Upper lobe of left lung (tissue), 4 donors: ENCODE results near the gene MCAM.

ENCODE experiments used
- EP300 ChIP-seq, 4 donors: sonication (generic); formaldehyde crosslinking; IDR thresholded peaks; one replicate each; pipeline ENCODE4 v1.5.1; 2017; ENCODE audit warnings: antibody characterized with exemption in 4 of 4, control low read depth in 2 of 4
- POLR2A ChIP-seq, 4 donors: fragments of 450-650 bp; IDR thresholded peaks; one replicate each; pipeline ENCODE4 v1.5.1; 2016 to 2017; ENCODE audit warnings: antibody characterized with exemption in 4 of 4, mild to moderate bottlenecking in 2 of 4

GRCh38 chr11:119351232-119351631 is 34.3 kb upstream of the MCAM start:
- TF ChIP-seq EP300 (IDR thresholded peaks at IDR 0.05), result no peak
- TF ChIP-seq POLR2A (IDR thresholded peaks at IDR 0.05), result no peak
